ENCODE data around the gene VPS41.

DNA sequence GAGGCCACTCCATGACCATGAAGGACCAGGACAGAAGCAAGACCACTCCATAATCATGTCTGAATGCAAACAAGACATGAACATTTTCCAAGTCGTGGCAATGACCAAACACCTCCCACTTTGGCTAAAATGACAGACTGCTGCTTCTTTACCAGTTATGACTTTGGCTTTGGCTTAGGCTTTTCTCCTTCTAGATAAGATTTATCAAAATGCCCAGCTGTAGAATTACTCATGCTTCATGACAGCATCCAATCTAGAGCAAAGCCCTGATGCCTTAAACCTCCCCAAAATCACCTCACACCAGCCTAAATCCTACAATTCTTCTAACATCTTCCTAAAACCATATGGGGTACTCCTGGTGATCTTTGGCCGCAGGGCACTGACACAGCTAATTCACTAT is 102.1 kb downstream of the VPS41 start:
- TF ChIP-seq POLR2A (IDR thresholded peaks at IDR 0.05; ENCODE audit: low read depth, low read length) = no peak
- no peak for TF ChIP-seq TAF1 (IDR thresholded peaks at IDR 0.05; ENCODE audit: borderline replicate concordance, low read depth, low read length)

Data from GM12892 (cell line).